Fibroblast of lung (primary cell): ENCODE measurements around the gene DDX27.

Source experiments
- EZH2 ChIP-seq: IDR thresholded peaks from 2 replicates; pipeline ENCODE4 v1.5.1; 2012; ENCODE audit warnings: low read length, control low read depth, mild to moderate bottlenecking; ENCODE audit errors: missing control alignments
- TF ChIP-seq, protein P1 (sequence below), 2 donors: IDR thresholded peaks in 1 of 2; conservative IDR thresholded peaks in 1 of 2; 1 replicate in 1 of 2; 2 replicates in 1 of 2; pipeline ENCODE4 v1.5.1; 2011 to 2012; ENCODE audit warnings: low read length in 2 of 2, control low read depth in 1 of 2, inconsistent platforms in 1 of 2, low read depth in 1 of 2, mild to moderate bottlenecking in 1 of 2

DNA sequence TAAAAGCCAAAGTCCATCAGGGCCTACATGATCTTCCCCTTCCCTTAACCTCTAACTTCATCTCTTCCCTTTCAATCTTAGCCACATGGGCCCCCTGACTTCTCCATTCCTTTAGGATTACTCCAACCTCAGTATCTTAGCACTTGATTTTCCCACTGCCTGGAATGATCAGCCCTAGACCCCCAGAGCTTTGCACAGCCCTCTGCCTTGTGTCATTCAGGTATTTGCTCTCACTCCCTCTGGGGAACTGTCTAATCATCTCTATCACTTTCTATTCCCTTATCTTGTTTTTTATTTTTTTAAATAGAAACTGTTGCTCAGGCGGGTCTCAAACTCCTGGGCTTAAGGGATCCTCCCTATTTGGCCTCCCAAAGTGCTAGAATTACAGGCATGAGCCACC lies 72.0 kb downstream of the DDX27 start:
- TF ChIP-seq, protein P1, sequence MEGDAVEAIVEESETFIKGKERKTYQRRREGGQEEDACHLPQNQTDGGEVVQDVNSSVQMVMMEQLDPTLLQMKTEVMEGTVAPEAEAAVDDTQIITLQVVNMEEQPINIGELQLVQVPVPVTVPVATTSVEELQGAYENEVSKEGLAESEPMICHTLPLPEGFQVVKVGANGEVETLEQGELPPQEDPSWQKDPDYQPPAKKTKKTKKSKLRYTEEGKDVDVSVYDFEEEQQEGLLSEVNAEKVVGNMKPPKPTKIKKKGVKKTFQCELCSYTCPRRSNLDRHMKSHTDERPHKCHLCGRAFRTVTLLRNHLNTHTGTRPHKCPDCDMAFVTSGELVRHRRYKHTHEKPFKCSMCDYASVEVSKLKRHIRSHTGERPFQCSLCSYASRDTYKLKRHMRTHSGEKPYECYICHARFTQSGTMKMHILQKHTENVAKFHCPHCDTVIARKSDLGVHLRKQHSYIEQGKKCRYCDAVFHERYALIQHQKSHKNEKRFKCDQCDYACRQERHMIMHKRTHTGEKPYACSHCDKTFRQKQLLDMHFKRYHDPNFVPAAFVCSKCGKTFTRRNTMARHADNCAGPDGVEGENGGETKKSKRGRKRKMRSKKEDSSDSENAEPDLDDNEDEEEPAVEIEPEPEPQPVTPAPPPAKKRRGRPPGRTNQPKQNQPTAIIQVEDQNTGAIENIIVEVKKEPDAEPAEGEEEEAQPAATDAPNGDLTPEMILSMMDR (conservative IDR thresholded peaks at IDR 0.05 in 1 of 2, IDR thresholded peaks at IDR 0.05 in 1 of 2; ENCODE audit: low read depth in 1 of 2, low read length in 2 of 2) = no peak
- no peak for TF ChIP-seq EZH2
